ENCODE data around the gene AKR7A3.

GRCh38 chr1:19273106-19273843 is 15.3 kb downstream of the AKR7A3 start:
- no peak for TF ChIP-seq EZH2phosphoT487 (IDR thresholded peaks at IDR 0.05; ENCODE audit: borderline replicate concordance, low read length)
- TF ChIP-seq, protein P1, sequence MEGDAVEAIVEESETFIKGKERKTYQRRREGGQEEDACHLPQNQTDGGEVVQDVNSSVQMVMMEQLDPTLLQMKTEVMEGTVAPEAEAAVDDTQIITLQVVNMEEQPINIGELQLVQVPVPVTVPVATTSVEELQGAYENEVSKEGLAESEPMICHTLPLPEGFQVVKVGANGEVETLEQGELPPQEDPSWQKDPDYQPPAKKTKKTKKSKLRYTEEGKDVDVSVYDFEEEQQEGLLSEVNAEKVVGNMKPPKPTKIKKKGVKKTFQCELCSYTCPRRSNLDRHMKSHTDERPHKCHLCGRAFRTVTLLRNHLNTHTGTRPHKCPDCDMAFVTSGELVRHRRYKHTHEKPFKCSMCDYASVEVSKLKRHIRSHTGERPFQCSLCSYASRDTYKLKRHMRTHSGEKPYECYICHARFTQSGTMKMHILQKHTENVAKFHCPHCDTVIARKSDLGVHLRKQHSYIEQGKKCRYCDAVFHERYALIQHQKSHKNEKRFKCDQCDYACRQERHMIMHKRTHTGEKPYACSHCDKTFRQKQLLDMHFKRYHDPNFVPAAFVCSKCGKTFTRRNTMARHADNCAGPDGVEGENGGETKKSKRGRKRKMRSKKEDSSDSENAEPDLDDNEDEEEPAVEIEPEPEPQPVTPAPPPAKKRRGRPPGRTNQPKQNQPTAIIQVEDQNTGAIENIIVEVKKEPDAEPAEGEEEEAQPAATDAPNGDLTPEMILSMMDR (IDR thresholded peaks at IDR 0.05; ENCODE audit: low read depth, low read length, poor library complexity, severe bottlenecking): no peak

Data from DOHH2 (cell line).